GM13976 (cell line): ENCODE data around the gene RIMS4.

Experiments used
- DNase-seq: peaks from one replicate; pipeline ENCODE4 v3.0.0; 2012; ENCODE audit warnings: low spot score
- in situ Hi-C: fragments of 300-500 bp; cut with MboI; formaldehyde crosslinking; loops from one replicate; pipeline ENCODE4 v1.12.0; 2022; ENCODE audit warnings: low sequenced_read_pairs, mixed read lengths, inconsistent platforms; ENCODE audit not compliant: unreplicated experiment
- TF ChIP-seq, protein P1 (sequence below): IDR thresholded peaks from 2 replicates; pipeline ENCODE4 v1.5.1; 2012; ENCODE audit warnings: borderline replicate concordance, mild to moderate bottlenecking; ENCODE audit not compliant: insufficient read depth; ENCODE audit errors: extremely low read depth, missing control alignments, control extremely low read depth

Gene RIMS4

GRCh38 chr20:44728801-44729443, 81.4 kb downstream of the RIMS4 start:
- DNase-seq: no peak
- in situ Hi-C loops: no loop called here
- TF ChIP-seq, protein P1, sequence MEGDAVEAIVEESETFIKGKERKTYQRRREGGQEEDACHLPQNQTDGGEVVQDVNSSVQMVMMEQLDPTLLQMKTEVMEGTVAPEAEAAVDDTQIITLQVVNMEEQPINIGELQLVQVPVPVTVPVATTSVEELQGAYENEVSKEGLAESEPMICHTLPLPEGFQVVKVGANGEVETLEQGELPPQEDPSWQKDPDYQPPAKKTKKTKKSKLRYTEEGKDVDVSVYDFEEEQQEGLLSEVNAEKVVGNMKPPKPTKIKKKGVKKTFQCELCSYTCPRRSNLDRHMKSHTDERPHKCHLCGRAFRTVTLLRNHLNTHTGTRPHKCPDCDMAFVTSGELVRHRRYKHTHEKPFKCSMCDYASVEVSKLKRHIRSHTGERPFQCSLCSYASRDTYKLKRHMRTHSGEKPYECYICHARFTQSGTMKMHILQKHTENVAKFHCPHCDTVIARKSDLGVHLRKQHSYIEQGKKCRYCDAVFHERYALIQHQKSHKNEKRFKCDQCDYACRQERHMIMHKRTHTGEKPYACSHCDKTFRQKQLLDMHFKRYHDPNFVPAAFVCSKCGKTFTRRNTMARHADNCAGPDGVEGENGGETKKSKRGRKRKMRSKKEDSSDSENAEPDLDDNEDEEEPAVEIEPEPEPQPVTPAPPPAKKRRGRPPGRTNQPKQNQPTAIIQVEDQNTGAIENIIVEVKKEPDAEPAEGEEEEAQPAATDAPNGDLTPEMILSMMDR: no peak

- TF ChIP-seq, protein P1: no peak
- in situ Hi-C loops: no loop called here
- no peak for DNase-seq
Measured at GRCh38 chr20:44727651-44728050, 82.7 kb downstream of the RIMS4 start.

DNA sequence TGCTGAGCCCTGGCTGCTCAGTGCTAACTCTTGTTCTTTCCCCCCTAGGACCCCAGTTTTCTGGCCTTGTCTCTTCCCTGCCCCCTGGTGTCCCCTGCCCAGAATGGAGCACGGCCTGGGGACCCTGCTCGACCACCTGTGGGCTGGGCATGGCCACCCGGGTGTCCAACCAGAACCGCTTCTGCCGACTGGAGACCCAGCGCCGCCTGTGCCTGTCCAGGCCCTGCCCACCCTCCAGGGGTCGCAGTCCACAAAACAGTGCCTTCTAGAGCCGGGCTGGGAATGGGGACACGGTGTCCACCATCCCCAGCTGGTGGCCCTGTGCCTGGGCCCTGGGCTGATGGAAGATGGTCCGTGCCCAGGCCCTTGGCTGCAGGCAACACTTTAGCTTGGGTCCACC, 83.3 kb downstream of the RIMS4 start:
- in situ Hi-C loops: no loop called here
- TF ChIP-seq, protein P1: no peak
- DNase-seq: no peak

DNA sequence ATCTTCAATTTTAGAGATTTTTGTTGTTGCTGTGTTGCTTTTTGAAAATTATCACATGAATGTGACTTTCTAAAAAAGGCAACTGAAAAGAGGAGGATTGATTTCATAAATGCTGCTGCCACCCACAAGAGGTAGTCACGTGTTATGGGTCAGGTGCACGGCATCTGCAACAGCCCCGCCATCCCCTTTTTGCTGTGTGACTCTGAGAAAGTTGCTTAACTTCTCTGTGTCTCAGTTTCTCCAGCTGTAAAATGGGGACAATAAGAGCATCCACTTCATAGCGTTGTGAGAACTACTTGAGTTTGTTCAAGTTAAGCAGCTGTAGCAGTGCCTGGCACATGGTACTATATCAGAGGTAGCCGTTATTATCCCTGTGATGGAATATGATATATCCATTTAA, 84.5 kb downstream of the RIMS4 start:
- in situ Hi-C loops: no loop called here
- no peak for DNase-seq
- TF ChIP-seq, protein P1: no peak

DNA sequence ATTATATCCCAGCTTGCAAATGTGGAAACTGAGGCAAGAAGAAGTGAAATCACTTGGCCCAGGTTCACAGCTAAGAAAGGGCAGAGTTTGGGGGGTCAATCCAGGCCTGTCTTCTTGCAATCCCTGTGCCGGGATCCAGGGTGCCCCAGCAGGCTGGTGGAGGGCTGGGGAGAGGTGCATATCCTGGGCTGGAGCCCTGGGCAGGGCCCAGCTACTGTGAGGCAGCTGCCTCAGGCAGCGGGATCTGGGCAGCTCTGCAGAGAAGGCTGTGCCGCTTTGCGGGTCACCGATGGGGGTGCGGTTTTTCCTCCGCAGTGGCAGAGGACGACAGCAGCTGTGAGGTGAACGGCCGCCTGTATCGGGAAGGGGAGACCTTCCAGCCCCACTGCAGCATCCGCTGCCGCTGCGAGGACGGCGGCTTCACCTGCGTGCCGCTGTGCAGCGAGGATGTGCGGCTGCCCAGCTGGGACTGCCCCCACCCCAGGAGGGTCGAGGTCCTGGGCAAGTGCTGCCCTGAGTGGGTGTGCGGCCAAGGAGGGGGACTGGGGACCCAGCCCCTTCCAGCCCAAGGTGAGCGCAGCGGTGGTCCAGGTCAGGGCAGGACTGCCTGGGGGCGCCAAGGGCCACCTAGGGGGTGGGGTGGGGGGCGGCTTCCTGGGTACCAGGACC, 85.8 kb downstream of the RIMS4 start:
- in situ Hi-C loops: loop anchor here (5.0 kb wide), 1 partner anchor 37 kb away; no protein-coding TSS in a partner anchor
- TF ChIP-seq, protein P1: no peak
- no peak for DNase-seq

DNA sequence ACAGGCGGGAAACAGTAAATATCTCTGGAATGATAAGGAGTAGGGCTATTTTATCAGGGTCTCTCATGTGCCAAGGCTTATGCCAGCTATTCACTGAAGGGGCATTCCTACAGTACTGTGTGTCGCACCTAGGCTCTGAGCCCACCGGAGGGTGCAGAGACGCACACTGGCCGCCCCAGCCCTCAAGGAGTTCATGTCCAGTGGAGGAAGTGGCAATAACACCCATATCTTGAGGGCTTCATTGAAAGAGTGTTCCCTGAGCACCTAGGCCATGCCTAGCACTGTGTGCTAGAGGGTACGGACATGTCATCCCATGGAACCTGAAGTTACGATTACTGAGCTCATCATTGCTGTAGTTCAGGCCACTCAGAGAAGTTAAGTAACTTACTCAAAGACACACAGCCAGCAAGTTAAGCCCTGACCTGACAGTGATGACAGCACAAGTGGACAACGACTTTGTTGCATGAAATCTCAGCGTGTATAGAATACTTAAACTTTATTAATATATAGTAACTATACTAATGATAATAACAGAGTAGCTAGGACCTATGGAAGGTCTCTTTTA, 86.5 kb downstream of the RIMS4 start:
- no peak for DNase-seq
- in situ Hi-C loops: loop anchor here (5.0 kb wide), 1 partner anchor 37 kb away; no protein-coding TSS in a partner anchor
- TF ChIP-seq, protein P1: no peak
